Fibroblast of the aortic adventitia (primary cell): ENCODE measurements around the gene DMAP1. TPM values are rescaled to one million over a fixed set of nuclear protein-coding genes. Genes with fewer than 3 reads are reported as not detected.

Source experiments
- DNase-seq: peaks from one replicate; pipeline ENCODE4 v3.0.0-alpha.2; 2010; ENCODE audit warnings: low read depth
- H3K4me3 ChIP-seq: 2 replicates; pipeline ENCODE4 v1.5.1; 2011; ENCODE audit warnings: low read depth, mild to moderate bottlenecking, control low read depth, low read length, moderate library complexity
- total RNA-seq: library from RNA; depleted of rRNA; stranded (reverse); fragments of >200 nt; gene quantifications from 2 replicates; pipeline ENCODE4 v1.2.3, GENCODE V29; 2012; ENCODE audit warnings: low replicate concordance
- TF ChIP-seq, protein P1 (sequence below): IDR thresholded peaks from 2 replicates; pipeline ENCODE4 v1.5.1; 2011; ENCODE audit warnings: mild to moderate bottlenecking, low read length, control low read depth, inconsistent platforms; ENCODE audit not compliant: insufficient read depth

The DMAP1 gene
- total RNA-seq, 1 donor = 19.8 TPM

DNA sequence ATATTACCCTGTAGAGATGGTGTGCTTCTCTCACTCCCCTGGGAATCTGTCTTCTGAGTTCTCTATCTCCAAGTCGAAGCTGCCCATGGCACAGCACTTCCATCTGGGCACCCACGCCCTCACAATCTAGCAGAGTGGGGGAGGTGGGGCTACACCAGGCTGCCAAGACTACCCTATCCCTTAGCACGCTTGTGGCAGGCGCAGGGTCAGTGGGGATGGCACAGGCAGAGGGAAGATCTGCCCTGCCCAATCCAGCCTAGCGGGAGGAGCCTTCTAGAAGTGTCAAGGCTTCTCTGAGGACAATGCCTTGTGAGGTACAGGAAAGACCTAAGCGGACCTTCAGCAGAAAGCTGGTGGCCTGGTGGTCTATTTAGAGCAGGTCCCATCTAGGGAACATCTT is 49.1 kb downstream of the DMAP1 start:
- TF ChIP-seq, protein P1, sequence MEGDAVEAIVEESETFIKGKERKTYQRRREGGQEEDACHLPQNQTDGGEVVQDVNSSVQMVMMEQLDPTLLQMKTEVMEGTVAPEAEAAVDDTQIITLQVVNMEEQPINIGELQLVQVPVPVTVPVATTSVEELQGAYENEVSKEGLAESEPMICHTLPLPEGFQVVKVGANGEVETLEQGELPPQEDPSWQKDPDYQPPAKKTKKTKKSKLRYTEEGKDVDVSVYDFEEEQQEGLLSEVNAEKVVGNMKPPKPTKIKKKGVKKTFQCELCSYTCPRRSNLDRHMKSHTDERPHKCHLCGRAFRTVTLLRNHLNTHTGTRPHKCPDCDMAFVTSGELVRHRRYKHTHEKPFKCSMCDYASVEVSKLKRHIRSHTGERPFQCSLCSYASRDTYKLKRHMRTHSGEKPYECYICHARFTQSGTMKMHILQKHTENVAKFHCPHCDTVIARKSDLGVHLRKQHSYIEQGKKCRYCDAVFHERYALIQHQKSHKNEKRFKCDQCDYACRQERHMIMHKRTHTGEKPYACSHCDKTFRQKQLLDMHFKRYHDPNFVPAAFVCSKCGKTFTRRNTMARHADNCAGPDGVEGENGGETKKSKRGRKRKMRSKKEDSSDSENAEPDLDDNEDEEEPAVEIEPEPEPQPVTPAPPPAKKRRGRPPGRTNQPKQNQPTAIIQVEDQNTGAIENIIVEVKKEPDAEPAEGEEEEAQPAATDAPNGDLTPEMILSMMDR = no peak
- H3K4me3 ChIP-seq = no peak overlapping the region
- no peak for DNase-seq

DNA sequence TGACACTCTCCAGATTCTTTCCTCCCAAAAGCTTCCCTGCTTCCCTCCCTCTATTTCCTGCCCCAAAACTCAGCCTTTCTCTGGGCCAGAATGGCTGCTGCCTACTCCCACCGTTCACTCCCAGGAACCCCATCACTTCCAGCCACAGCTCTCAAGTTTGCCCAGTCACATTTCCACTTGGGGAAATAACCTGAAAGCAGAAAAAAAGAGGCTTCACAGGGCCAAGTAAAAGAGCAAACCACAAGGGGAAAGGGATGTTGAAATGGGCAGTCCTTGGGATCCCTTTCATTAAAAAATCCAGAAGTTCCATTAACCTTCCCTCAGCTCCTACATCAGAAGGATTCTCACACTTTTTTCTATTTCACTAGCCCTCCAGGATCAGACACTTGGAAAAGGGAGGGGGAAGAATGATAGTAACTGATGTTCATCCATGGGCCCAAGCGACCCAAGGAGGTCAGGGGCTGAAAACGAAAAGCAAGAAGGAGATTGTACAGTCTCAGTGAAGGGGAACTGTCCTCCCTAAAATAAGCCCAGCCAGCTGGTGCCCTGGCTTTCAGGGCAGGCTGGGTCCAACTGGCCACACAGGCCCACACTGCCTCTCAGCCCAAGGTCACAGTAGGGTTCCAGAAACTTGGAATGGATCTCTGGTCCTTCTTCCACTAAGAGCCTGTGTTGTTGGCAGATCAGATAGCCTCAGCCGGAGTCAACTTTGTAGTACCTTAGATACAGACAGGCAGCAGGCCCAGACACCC is 49.7 kb downstream of the DMAP1 start:
- TF ChIP-seq, protein P1 = no peak
- DNase-seq = no peak
- no peak overlapping the region for H3K4me3 ChIP-seq

DNA sequence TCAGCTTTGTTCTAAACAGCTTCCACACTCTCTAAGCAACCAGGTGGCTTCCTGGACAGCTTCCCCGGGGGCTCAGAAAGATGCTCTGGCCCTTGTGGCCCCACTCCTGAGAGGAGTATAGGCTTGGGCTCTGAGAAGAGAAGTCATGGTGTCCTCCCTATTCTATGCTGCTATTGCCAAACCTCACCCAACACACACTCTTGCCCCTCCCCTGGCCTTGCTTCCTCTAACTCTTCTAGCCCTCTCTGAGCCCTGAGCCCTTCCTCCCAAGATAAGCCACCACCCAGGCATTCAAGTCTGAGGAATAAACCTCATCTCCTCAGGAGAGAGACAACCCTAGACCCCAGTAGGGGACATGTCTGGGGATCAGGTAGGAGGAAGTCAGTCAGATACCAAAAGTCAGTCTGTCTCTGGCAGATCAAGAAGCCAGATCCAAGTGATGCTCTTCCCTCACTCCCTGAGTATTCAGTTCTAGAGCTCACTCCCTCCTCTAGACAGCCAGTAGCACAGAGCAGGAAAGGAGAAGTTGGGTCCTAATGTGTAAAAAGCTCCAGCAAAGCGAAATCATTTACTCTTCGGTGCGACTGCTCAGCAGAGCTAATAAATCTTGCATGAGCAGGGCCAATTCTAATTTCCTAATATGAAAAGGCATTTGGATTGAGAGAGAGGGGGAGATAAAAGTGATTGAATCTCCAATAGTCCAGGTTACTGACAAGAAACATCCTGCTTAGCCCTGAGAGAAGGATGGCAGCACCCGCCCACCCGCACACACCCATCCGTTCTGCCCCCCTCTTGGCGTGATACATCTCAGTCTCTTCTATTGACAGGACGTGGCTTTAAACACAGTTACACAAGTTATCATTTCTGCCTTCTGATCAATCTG is 50.5 kb downstream of the DMAP1 start:
- DNase-seq = no peak
- TF ChIP-seq, protein P1 = no peak
- no peak overlapping the region for H3K4me3 ChIP-seq

DNA sequence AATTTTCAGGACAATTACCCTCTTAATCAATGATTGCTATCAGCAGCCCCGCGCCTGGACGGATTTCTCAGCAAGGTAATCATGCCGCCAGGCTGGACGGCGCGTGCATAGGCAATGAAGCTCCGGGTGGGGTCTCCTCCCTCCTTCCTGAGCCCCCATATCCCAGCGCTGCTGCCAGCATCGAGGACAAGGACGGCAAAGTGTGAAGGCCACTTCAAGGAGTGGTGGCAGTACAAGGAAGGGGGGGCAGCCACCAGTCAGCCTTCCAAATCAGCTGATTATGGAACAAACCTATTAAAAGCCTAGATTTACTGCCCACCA is 51.1 kb downstream of the DMAP1 start:
- TF ChIP-seq, protein P1 = no peak
- H3K4me3 ChIP-seq = no peak overlapping the region
- DNase-seq = no peak

DNA sequence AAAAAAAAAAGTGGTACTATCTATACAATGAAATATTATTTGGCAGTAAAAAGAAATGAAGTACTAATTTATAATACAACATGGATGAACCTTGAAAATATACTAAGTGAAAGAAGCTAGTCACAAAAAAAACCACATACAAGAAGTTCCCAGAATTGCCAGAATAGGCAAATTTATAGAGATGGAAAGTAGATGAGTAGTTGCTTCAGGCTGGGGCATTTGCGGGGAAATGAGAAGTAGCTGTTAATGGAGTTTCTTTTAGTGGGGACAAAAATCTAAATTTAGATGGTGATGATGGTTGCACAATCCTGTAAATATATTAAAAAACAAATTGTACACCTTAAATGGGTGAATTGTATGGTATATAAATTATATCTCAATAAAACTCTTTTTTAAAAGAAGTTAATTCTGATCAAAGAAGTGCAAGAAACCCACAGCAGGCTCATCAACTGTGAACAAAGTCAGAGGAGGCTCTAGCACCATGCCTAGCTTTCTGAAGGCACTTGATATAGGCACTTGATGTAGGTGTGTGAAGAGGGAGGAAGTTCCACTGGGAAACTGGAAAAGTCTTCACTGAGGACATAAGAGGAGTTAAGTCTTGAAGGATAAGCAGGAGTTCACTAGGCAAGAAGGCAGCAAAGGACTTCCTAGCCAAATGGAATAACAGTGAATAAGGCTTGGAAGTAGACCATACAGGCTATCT is 52.5 kb downstream of the DMAP1 start:
- no peak for DNase-seq
- TF ChIP-seq, protein P1 = no peak
- no peak overlapping the region for H3K4me3 ChIP-seq

DNA sequence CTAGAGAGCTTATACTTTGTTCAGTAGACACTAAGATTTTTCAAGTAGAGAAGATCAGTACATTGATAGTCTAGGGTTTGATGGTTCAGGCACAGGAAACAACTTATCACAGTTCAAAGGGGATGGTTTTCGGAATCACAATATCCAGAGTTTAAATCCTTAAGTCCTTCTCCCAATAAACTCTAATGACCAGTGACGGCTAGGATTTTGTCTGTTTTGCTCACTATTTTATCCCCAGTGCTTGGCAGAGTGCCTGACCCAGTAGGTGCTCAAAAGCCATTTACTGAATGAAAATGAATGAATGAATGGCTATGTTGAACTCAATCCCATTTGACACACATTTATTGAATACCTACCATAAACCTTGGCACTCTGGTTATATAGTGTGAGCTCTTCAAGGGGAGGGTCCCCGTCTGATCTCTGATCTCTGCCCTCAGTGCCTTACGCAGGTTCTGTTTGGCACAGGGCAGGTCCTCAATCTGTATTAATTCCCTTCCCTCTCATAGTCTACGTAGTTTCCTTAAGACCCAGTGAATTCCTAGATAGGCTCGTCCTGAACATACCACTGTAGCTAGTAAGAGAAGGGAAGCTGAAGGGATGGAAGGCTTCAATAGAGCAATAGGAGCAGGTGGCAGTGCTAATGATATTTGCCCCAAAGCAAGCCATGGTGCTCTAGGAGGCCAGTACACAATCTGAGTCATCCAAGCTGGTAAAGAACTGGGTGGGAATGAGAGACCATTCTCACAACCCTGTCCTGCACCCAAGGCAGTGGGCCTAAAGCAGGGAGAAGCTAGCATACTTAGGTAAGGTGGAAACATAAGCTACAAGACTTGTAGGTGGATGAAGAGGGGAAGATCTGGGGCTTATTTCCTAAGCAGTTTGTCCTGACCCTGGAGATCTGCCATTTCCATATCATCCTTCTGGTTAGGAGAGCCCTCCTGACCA is 53.4 kb downstream of the DMAP1 start:
- TF ChIP-seq, protein P1 = no peak
- H3K4me3 ChIP-seq = no peak overlapping the region
- no peak for DNase-seq
